NCI-H226 (cell line): Measurements from ENCODE around the gene NEURL1B.

ENCODE experiments used
- DNase-seq: peaks from one replicate; pipeline ENCODE4 v3.0.0-alpha.2; 2015

Gene NEURL1B

DNA sequence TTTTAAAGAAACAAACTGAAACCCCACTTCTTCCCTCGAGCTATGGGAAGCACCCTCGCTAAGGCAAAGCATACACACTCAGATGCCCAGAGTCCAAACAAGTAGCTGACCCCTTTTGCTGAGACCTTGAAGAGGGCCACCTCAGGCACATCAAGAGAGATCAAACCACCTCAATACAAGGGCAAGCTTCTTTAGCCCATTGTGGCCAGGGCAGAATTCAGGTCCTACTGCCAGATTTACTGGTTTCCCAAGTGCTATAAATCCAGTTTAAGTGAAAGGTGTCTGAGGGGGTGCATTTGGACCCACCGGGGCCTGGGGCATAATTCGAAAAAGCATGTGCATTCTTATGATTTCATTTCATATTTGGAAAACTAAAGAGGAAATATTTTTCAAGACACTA lies 40.4 kb downstream of the NEURL1B start:
- DNase-seq = no peak

GRCh38 chr5:172683264-172683644 lies 42.2 kb downstream of the NEURL1B start:
- DNase-seq = no peak

- no peak for DNase-seq
These were observed 42.8 kb downstream of the NEURL1B start for GRCh38 chr5:172683645-172684471.

DNA sequence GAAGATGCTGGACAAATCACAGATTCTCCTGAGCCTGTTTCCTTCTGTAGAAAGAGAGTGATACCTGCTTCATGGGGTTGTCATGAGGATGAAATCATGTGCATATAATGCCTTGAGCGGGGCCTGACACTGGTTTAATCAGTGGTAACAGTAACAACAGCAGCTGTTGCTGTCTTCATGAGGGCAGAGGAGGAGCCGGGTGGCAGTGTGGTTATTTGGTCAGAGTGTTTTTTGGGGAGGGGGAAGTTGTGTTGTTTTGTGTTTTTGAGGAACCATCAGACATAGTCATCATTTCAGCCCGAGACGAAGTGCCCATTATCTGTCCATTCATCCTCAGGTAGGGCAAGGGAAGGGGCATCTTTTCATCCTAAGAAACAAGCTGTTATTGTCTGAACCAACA lies 44.0 kb downstream of the NEURL1B start:
- no peak for DNase-seq

DNA sequence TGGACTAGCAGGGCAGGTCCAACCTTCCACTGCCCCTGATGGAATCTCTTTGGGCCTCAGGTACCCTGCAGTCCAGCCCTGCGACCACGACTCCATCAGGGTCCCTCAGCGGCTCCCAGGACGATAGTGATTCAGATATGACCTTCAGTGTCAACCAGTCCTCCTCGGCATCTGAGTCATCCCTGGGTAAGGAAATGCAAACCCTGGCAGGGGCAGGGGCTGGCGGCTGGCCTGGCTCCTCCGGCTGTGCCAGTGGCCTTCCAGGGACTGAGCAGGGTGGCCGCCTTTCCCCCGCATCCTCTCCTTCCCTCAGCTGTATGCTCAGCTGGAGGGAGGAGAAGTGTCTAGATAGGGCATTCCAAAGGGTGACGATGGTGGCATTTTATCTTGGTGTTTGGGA lies 45.0 kb downstream of the NEURL1B start:
- no peak for DNase-seq

GRCh38 chr5:172686539-172687390 lies 45.7 kb downstream of the NEURL1B start:
- no peak for DNase-seq

DNA sequence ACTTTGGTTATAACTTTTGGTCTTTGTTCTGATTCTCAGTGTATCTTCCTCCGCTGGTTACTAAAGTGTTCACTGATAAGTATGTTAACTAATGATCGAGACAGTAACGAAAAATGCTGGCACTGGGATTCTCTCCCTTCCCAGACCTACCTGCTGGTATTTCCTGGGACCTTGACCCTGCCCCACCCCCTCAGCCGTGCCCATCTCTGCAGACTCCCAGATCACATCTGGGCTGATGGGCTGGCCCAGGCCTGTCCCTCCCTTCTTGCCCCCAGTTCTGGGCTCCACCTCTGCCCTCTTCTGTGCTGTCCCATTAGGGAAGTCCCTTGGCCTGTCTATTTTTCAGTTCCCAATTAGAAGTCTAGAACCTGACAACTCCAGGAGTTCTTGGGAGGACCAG lies 46.9 kb downstream of the NEURL1B start:
- no peak for DNase-seq

- no peak for DNase-seq
These were observed 47.5 kb downstream of the NEURL1B start for GRCh38 chr5:172688349-172689217.

- DNase-seq = no peak
These were observed 48.1 kb downstream of the NEURL1B start for GRCh38 chr5:172689218-172689572.

DNA sequence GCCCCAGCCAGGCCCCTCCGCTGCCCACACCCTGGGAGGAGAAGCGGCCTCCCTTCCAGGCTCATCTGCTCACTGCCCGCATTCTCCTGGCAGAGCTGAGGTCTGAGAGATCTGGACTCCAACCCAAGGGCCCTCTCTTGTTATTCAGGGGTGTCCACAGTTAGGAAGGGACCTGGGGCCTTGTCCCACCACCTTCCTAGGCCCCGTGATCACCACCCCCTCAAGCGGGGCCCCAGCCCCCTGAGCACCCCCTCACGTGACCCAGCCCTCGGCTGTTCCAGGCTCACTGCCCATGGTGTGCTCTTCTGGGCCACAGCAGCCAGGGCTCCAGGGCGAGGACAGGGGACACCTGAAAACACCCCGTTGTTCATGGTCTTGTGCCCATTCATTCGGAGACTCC lies 48.7 kb downstream of the NEURL1B start:
- DNase-seq = no peak

DNA sequence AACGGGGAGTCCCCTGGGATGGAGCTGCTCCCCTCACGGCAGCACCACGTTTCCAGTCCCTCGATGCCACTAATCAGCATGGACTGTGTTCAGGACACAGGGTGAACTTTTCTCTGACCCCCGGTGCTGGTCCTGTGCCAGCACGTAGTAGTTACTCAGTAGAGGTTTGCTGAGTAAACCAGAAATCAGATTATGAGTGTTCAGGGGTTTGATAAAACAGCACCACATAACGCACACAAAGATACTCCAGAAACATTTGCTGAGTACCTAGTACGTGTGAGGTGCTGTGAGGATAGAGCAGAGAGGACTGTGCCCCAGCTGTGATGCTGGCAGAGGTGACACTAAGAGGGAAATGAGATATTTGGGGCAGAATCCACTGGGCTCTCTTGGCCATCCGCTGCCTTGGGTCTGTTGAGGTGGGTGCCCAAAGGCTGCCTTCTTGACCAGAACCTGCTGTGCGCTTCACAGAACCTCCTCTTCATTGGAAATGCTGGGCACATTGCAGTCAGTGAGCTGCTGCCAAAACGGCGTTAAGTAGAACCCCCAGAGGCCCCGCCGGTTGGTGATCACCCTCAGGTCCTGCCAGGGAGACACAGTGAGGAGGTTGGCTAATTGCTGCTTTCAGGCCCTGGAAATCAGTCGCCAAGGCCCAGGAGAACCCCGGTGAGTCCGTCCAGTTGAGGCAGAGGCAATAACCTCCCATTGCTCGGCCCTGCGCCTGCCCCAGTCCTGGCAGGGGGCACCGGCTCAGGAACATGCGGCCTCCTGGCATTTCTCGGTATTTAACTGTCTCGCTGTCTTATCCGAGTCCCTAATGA lies 49.4 kb downstream of the NEURL1B start:
- no peak for DNase-seq

- no peak for DNase-seq
These were observed 50.8 kb downstream of the NEURL1B start for GRCh38 chr5:172691886-172692285.

- DNase-seq = no peak
These were observed 51.4 kb downstream of the NEURL1B start for GRCh38 chr5:172692451-172692850.

DNA sequence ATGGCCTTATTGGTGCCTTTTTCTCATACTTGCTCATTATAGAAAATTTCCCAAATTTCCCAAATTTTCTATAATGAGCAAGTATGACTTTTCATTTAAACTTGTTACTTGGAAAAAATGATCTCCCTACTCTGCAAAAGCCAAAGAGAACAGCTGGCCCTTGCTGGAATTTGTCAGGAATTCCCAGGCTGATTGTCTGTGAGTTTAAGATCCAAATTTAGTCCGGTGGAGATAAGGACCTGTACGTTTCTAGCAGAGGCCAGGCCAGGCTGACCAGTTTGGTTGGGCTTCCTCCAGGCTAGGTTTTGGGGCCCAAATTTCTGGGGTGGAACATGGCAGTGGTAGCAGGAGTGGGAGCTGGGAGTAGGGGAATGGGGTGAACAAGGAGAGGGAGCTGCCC lies 51.9 kb downstream of the NEURL1B start:
- no peak for DNase-seq

DNA sequence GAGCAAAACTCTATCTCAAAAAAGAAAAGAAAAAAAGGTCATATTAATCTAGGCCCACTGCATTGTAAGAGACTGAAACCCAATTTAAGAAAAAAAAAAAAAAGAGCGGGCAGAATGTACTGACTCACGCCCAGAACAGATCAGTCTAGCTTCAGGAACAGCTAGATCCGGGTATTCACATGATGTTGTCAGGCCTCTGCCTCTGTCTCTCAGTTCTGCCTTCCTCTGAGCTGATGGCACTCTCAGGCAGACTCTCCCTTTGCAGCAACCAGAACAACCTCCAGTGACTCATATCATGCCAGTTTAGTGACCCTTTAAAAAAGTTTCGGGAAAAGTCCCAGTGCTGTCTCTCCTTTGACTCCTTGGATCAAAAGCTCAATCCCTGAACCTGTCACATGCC lies 53.0 kb downstream of the NEURL1B start:
- DNase-seq = no peak

- no peak for DNase-seq
These were observed 53.5 kb downstream of the NEURL1B start for GRCh38 chr5:172694541-172694940.

- no peak for DNase-seq
These were observed 54.4 kb downstream of the NEURL1B start for GRCh38 chr5:172695232-172696054.

DNA sequence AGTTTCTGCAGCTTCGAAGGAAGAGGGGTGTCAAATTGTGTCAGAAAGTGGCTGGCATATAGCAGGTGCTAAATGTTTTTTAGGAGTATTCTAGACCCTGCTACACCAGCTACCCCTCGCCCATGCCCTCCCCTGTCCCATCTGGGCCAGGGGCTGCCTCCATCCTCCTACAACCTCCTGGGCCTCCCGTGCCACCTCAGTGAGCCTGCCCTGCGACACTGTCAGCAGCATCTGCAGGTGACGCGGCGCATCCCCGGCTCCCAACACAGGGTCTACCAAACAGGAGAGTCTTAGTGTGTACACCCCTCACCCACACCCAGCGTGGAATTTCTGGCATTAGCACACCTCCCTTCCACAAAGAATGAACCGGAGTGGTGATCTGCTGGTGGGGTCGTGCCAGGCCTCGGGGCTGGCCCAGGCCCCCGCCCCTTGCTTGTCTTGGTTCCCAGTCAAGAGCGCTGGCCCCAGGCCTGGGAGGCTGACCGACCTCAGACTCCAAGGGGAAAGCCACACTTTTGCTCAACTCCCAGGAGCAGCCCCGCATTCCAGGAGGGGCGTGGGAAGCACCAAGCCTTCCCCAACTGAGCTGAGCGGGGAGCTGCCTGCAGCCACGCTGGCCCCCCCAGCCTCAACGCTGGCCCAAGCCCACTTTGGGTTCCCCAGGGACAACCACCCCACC lies 55.2 kb downstream of the NEURL1B start:
- DNase-seq = peak; percentile 23

GRCh38 chr5:172697123-172698121 lies 56.4 kb downstream of the NEURL1B start:
- peak; percentile 66 for DNase-seq

GRCh38 chr5:172699423-172699822 lies 58.4 kb downstream of the NEURL1B start:
- no peak for DNase-seq
